Panc1 (cell line): Measurements from ENCODE around the gene OAS3. TPM values are rescaled to one million over a fixed set of nuclear protein-coding genes. Genes with fewer than 3 reads are reported as not detected.

Experiments
- ATAC-seq: fragments of 200-7000 bp; cut with Tn5 transposase; 2 replicates; pipeline ENCODE4 v1.9.1; 2020; ENCODE audit warnings: mild to moderate bottlenecking, moderate library complexity
- BruUV-seq: library from RNA; stranded (reverse); fragments of 400-500 nt; replicated peaks from 2 replicates; lab custom pipeline; 2021; lab: Mats Ljungman, UMichigan
- CTCF ChIA-PET: fragments of 300-600 bp; sonication (Branson Sonifier 250); formaldehyde crosslinking; loops from one replicate; lab custom pipeline; 2022; ENCODE audit warnings: antibody characterized with exemption; lab: Charles Lee
- POLR2A ChIA-PET: fragments of 300-600 bp; sonication (Branson Sonifier 250); formaldehyde crosslinking; loops from one replicate; lab custom pipeline; 2022; ENCODE audit warnings: antibody characterized with exemption; lab: Charles Lee
- DNase-seq: peaks from one replicate; pipeline ENCODE4 v3.0.0-alpha.2; 2010; ENCODE audit warnings: low read depth, low spot score
- H3K27ac ChIP-seq: 2 replicates; pipeline ENCODE4 v1.5.1; 2011; ENCODE audit warnings: mild to moderate bottlenecking, low read length, inconsistent platforms
- H3K27me3 ChIP-seq: fragments of 200-500 bp; sonication (Bioruptor generic); 2 replicates; pipeline ENCODE4 v1.6.0; 2014; ENCODE audit warnings: low read length, inconsistent platforms; ENCODE audit not compliant: control insufficient read depth, insufficient read depth
- H3K36me3 ChIP-seq: fragments of 200-500 bp; sonication (Bioruptor generic); 2 replicates; pipeline ENCODE4 v1.5.1; 2014; ENCODE audit warnings: inconsistent platforms, mild to moderate bottlenecking, low read length, moderate library complexity; ENCODE audit not compliant: control insufficient read depth, insufficient read depth
- H3K4me1 ChIP-seq: 2 replicates; pipeline ENCODE4 v1.5.1; 2011; ENCODE audit warnings: inconsistent platforms, mild to moderate bottlenecking, low read length, moderate library complexity; ENCODE audit not compliant: control insufficient read depth, insufficient read depth
- H3K4me3 ChIP-seq, 2 experiments: 2 replicates each; pipeline ENCODE4 v1.5.1; 2011 to 2012; ENCODE audit warnings: low read depth in 2 of 2, low read length in 2 of 2, mild to moderate bottlenecking in 2 of 2, inconsistent platforms in 1 of 2, moderate library complexity in 1 of 2
- H3K9me3 ChIP-seq: fragments of 200-500 bp; sonication (Bioruptor generic); 2 replicates; pipeline ENCODE4 v1.5.1; 2014; ENCODE audit warnings: low read depth, mild to moderate bottlenecking, inconsistent platforms, low read length, moderate library complexity; ENCODE audit not compliant: control insufficient read depth, insufficient read depth
- CTCF ChIP-seq: fragments of 450-650 bp; IDR thresholded peaks from 2 replicates; pipeline ENCODE4 v1.5.1; 2017; ENCODE audit warnings: mild to moderate bottlenecking
- POLR2AphosphoS5 ChIP-seq: IDR thresholded peaks from 2 replicates; pipeline ENCODE4 v1.6.1; 2012; ENCODE audit warnings: mild to moderate bottlenecking, low read depth, low read length, moderate library complexity
- REST ChIP-seq, 2 experiments: IDR thresholded peaks; 2 replicates each; pipeline ENCODE4 v1.6.1; 2011 to 2012; ENCODE audit warnings: low read depth in 2 of 2, control low read depth in 1 of 2, low read length in 1 of 2, mild to moderate bottlenecking in 1 of 2, moderate library complexity in 1 of 2; ENCODE audit not compliant: insufficient read depth in 1 of 2
- SIN3A ChIP-seq: IDR thresholded peaks from 2 replicates; pipeline ENCODE4 v1.6.1; 2012; ENCODE audit warnings: low read depth, mild to moderate bottlenecking, low read length, moderate library complexity, borderline replicate concordance; ENCODE audit not compliant: insufficient read depth
- TCF7L2 ChIP-seq: IDR thresholded peaks from 2 replicates; pipeline ENCODE4 v1.6.1; 2011; ENCODE audit warnings: mild to moderate bottlenecking, low read depth, low read length, inconsistent platforms
- in situ Hi-C: cut with HindIII; loops from 2 replicates; pipeline ENCODE4 v1.10.0; 2016; ENCODE audit warnings: low sequenced_read_pairs, low pct_unique_long_range_greater_than_20kb
- intact Hi-C: fragments of 100-400 bp; cut with micrococcal nuclease; formaldehyde crosslinking; loops from one replicate; pipeline ENCODE4 v1.10.0; 2022; ENCODE audit not compliant: unreplicated experiment
- total RNA-seq: library from RNA; stranded (reverse); gene quantifications from one replicate; pipeline ENCODE4 v1.2.1, GENCODE V29; 2021; ENCODE audit not compliant: unreplicated experiment

The OAS3 gene
- total RNA-seq, 1 experiment from 2014 or later = 33.3 TPM

GRCh38 chr12:112898380-112898779 is 39.9 kb upstream of the OAS3 start:
- POLR2A ChIA-PET = no interaction called here
- no peaks in the 10 kb centered on the region for H3K36me3 ChIP-seq
- H3K4me1 ChIP-seq = no peaks in the 10 kb centered on the region
- BruUV-seq = no TSS peak
- TF ChIP-seq CTCF (no peak), POLR2AphosphoS5 (no peak), TCF7L2 (no peak), REST (IDR thresholded peaks at IDR 0.05; ENCODE audit: insufficient read depth in 1 of 2, low read depth in 2 of 2, low read length in 1 of 2) (no peak), SIN3A (no peak)
- intact Hi-C loops = no loop called here
- DNase-seq = no peak
- CTCF ChIA-PET = no interaction called here
- no peak for ATAC-seq
- in situ Hi-C loops = no loop called here
- 0 out of 2 replicates have a peak, but pooled peaks cover 2% of the 10 kb centered on the region for H3K27me3 ChIP-seq
- no peak overlapping the region for H3K27ac ChIP-seq
- H3K9me3 ChIP-seq = no peaks in the 10 kb centered on the region
- H3K4me3 ChIP-seq = no peak overlapping the region

GRCh38 chr12:112900298-112901145 is 37.8 kb upstream of the OAS3 start:
- intact Hi-C loops = no loop called here
- TF ChIP-seq CTCF (peak; percentile 88), TCF7L2 (no peak)
- CTCF ChIA-PET = interaction anchor here (0.6 to 1.6 kb wide), 12 partner anchors 24 to 283 kb away, joined by 3 to 18 read pairs (median 6); no protein-coding TSS in a partner anchor
- in situ Hi-C loops = no loop called here
- no peak overlapping the region for H3K4me3 ChIP-seq
- DNase-seq = peak; percentile 30
- POLR2A ChIA-PET = no interaction called here
- BruUV-seq = no TSS peak
- H3K36me3 ChIP-seq = no peaks in the 10 kb centered on the region
- H3K9me3 ChIP-seq = no peaks in the 10 kb centered on the region
- peak; percentile 79 for ATAC-seq
- H3K4me1 ChIP-seq = no peaks in the 10 kb centered on the region
- H3K27ac ChIP-seq = no peak overlapping the region
- H3K27me3 ChIP-seq = no peaks in the 10 kb centered on the region
